ENCODE measurements around the gene PCGF6.

PCGF6 gene

GRCh38 chr10:103254538-103255325, 96.2 kb downstream of the PCGF6 start:
- DNase-seq = no peak

- no peak for DNase-seq
Observed at GRCh38 chr10:103254113-103254512, 96.8 kb downstream of the PCGF6 start.

All from T1000 (cell line).